Peyer's patch (tissue), 4 donors: ENCODE results near the gene INPP5A.

Experiments
- CTCF ChIP-seq, 6 experiments: fragments of 450-650 bp in 4 of 6; fragments of 200-600 bp in 2 of 6; sonication (generic) in 1 of 6; IDR thresholded peaks; one replicate each; pipeline ENCODE4 v1.5.1; 2017 to 2019; ENCODE audit warnings: antibody characterized with exemption in 6 of 6, mild to moderate bottlenecking in 3 of 6, moderate library complexity in 1 of 6
- POLR2A ChIP-seq, 2 donors: fragments of 450-650 bp; IDR thresholded peaks; one replicate each; pipeline ENCODE4 v1.5.1; 2017; ENCODE audit warnings: antibody characterized with exemption in 2 of 2, mild to moderate bottlenecking in 2 of 2, moderate library complexity in 2 of 2

DNA sequence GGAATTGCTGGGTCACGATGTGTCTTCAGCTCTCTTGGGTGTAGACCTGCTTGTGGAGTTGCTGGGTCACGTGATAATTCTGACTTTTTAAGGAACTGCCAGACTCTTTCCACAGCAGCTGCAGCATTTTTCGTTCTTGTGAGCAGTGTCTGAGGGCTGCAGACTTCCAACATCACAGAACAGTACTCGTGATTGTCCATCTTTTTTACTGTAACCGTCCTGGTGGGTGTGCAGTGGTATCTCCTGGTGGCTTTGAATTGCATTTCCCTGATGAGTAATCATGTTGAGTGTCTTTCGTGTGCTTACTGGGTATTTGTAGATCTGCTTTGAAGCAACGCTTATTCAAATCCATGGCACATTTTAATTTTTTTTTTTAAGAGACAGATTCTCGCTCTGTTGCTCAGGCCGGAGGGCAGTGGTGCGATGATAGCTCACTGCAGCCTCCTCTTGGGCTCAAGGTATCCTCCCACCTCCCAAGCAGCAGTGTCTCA is 22.7 kb downstream of the INPP5A start:
- TF ChIP-seq POLR2A (IDR thresholded peaks at IDR 0.05) (no peak), CTCF (IDR thresholded peaks at IDR 0.05) (no peak)
